BJ (cell line): ENCODE results near the gene LRFN4. TPM values are rescaled to one million over a fixed set of nuclear protein-coding genes. Genes with fewer than 3 reads are reported as not detected.

Experiments
- CTCF ChIA-PET: fragments of 350-600 bp; formaldehyde crosslinking; extraction: SDS; loops from one replicate; lab custom pipeline; 2021; ENCODE audit warnings: antibody characterized with exemption, inconsistent platforms; lab: Yijun Ruan, JAX
- POLR2A ChIA-PET: fragments of 300-600 bp; sonication (Branson Sonifier 250); formaldehyde crosslinking; extraction: SDS; loops from one replicate; lab custom pipeline; 2021; ENCODE audit warnings: antibody characterized with exemption; lab: Charles Lee
- DNase-seq: peaks from one replicate; pipeline ENCODE4 v3.0.0-alpha.2; 2011; ENCODE audit warnings: low read depth
- H3K27me3 ChIP-seq: 2 replicates; pipeline ENCODE4 v1.6.0; 2011; ENCODE audit warnings: low read length; ENCODE audit not compliant: control insufficient read depth, insufficient read depth
- H3K36me3 ChIP-seq: 2 replicates; pipeline ENCODE4 v1.5.1; 2011; ENCODE audit warnings: low read length; ENCODE audit not compliant: control insufficient read depth, insufficient read depth
- H3K4me3 ChIP-seq: 2 replicates; pipeline ENCODE4 v1.5.1; 2011; ENCODE audit warnings: low read depth, mild to moderate bottlenecking, control low read depth, low read length
- polyA plus RNA-seq: library from polyadenylated mRNA; depleted of rRNA; stranded (reverse); fragments of >200 nt; gene quantifications from 2 replicates; pipeline ENCODE4 v1.2.3, GENCODE V29; 2011; rRNA removed
- TF ChIP-seq, protein P1 (sequence below): IDR thresholded peaks from 2 replicates; pipeline ENCODE4 v1.5.1; 2011; ENCODE audit warnings: low read depth, mild to moderate bottlenecking, control low read depth, inconsistent platforms, low read length, moderate library complexity; ENCODE audit not compliant: insufficient read depth

LRFN4 gene
- polyA plus RNA-seq, 1 experiment: 15.8 TPM

DNA sequence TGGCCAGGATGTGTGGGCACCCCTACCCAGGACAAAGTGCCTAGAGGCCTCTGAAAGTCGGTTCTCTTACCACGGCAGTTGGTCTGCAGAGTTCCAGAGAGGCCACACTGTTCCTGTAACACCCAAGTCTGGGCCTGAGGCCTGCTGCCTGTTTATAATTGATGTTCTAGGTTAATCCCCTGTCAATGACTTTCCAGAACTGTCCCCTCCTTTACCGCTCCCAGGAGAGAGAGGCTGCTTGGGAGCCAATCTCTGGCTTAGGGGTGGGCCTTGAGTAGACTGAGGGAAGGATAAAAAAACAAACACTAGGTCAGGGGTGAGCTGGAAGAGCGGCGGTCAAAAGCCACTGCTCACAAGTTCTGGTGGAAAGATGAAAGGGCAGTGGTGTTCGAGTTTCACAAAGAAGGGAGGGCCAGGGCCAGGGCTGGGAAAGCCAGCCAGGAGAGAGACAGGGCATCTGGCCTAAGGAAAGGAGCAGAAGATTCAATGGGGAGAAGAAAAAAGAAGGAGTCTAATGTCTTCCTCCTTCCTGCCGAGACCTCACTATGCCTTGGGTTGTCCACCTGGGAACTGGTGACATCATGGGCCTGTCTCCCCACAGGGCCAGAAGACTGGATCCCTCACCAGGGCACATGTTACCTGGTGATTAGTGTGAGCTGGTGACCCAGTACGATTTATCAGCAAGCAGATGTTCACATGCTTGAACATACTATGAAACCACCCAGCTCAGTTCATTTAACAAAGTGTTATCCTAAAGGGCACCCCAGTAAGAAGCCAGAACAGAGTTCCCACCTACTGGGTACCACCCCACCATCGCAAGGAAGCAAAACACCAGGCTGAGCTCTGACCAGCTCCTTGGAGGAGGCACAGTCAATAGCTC lies 51.1 kb downstream of the LRFN4 start:
- Histone ChIP-seq H3K36me3 (peaks cover 2% of the 10 kb centered on the region; the same call in 1 of the 2 replicates), H3K27me3 (no peaks in the 10 kb centered on the region), H3K4me3 (no peak overlapping the region)
- TF ChIP-seq, protein P1, sequence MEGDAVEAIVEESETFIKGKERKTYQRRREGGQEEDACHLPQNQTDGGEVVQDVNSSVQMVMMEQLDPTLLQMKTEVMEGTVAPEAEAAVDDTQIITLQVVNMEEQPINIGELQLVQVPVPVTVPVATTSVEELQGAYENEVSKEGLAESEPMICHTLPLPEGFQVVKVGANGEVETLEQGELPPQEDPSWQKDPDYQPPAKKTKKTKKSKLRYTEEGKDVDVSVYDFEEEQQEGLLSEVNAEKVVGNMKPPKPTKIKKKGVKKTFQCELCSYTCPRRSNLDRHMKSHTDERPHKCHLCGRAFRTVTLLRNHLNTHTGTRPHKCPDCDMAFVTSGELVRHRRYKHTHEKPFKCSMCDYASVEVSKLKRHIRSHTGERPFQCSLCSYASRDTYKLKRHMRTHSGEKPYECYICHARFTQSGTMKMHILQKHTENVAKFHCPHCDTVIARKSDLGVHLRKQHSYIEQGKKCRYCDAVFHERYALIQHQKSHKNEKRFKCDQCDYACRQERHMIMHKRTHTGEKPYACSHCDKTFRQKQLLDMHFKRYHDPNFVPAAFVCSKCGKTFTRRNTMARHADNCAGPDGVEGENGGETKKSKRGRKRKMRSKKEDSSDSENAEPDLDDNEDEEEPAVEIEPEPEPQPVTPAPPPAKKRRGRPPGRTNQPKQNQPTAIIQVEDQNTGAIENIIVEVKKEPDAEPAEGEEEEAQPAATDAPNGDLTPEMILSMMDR: no peak
- ChIA-PET CTCF (interaction anchor here (1.2 kb wide), 1 partner anchor 15 kb away, joined by 4 read pairs; no protein-coding TSS in a partner anchor), POLR2A (interaction anchor here (0.5 to 0.6 kb wide), 2 partner anchors 114 to 438 kb away, joined by 3 to 6 read pairs; no protein-coding TSS in a partner anchor)
- DNase-seq: no peak

DNA sequence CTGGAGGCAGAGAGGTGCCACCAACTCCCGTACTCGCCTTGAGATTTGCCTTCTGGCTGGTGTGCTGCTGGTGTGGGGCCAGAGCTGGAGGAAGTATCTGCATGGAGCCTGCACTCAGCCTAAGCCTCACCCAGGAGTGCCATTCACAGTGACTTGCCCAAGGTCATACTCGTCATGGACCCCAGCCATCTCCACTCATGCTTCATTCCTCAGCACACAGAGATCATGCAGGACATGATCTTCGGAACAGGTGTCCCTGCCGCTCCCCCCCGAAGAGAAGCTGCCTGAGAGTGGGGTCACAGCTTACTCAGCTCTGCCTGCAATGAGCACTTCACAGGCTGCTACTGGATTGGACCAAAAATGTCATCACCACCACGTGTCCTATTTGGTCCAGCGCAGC lies 52.3 kb downstream of the LRFN4 start:
- no peaks in the 10 kb centered on the region for H3K27me3 ChIP-seq
- ChIA-PET CTCF (interaction anchor here (1.2 kb wide), 1 partner anchor 14 kb away, joined by 4 read pairs; no protein-coding TSS in a partner anchor), POLR2A (no interaction called here)
- H3K4me3 ChIP-seq: no peak overlapping the region
- H3K36me3 ChIP-seq: peaks cover 2% of the 10 kb centered on the region; the same call in 1 of the 2 replicates
- DNase-seq: no peak
- TF ChIP-seq, protein P1: no peak

DNA sequence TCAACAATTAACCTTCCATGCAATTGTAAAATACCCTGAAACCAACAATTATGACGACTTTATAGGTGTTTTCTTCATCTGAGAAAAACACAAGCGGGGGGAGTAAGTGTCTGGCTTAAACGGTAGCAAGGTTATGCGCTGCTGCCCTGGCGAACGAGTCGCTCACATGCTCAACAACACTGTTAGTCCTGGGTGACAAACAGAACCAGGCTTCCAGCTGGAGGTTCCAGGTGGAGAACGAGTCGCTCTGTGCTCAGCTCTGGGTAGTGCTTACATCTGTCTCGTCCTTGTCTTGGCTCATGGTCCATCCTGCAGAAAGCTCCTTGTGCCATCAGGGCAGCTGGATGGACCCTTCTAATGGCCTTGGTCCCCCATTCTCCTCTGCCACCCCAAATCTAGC lies 53.2 kb downstream of the LRFN4 start:
- ChIA-PET CTCF (no interaction called here), POLR2A (no interaction called here)
- no peak overlapping the region for H3K4me3 ChIP-seq
- H3K27me3 ChIP-seq: no peaks in the 10 kb centered on the region
- H3K36me3 ChIP-seq: peaks cover 2% of the 10 kb centered on the region; the same call in 1 of the 2 replicates
- DNase-seq: no peak
- TF ChIP-seq, protein P1: no peak

Other genes with a start within 250 kb of the LRFN4 start
- gene RBM14, start 240.4 kb upstream of the LRFN4 start, polyA plus RNA-seq: 16.9 and 18.6 TPM in 2 replicates
- gene RBM4, start 218.4 kb upstream of the LRFN4 start, polyA plus RNA-seq: 183 and 213 TPM in 2 replicates
- 26.7 and 29.6 TPM in 2 replicates for gene RBM4B, start 179.2 kb upstream of the LRFN4 start, polyA plus RNA-seq
- 0.07 and 0.25 TPM in 2 replicates for gene SPTBN2, start 127.8 kb upstream of the LRFN4 start, polyA plus RNA-seq
- 12.0 and 20.1 TPM in 2 replicates for gene RCE1, start 13.6 kb upstream of the LRFN4 start, polyA plus RNA-seq
- gene PC, start 101.3 kb downstream of the LRFN4 start, polyA plus RNA-seq: 6.4 and 14.3 TPM in 2 replicates
- gene C11orf86, start 118.2 kb downstream of the LRFN4 start, polyA plus RNA-seq: 0.15 TPM in 1 of 2 replicates, not detected in the other
- 0.13 TPM in 2 replicates for gene SYT12, start 166.1 kb downstream of the LRFN4 start, polyA plus RNA-seq
- 33.7 and 42.8 TPM in 2 replicates for gene RHOD, start 199.8 kb downstream of the LRFN4 start, polyA plus RNA-seq